Loucy (cell line): ENCODE measurements around the gene ADGRF4.

Experiments used
- CTCF ChIP-seq: fragments of 200-600 bp; sonication (generic); conservative IDR thresholded peaks from 2 replicates; pipeline ENCODE4 v1.5.1; 2014; ENCODE audit warnings: mild to moderate bottlenecking, antibody characterized with exemption, low read length
- EZH2phosphoT487 ChIP-seq: fragments of 200-600 bp; IDR thresholded peaks from 2 replicates; pipeline ENCODE4 v1.6.1; 2018; ENCODE audit warnings: antibody characterized with exemption, mild to moderate bottlenecking, moderate library complexity, borderline replicate concordance

DNA sequence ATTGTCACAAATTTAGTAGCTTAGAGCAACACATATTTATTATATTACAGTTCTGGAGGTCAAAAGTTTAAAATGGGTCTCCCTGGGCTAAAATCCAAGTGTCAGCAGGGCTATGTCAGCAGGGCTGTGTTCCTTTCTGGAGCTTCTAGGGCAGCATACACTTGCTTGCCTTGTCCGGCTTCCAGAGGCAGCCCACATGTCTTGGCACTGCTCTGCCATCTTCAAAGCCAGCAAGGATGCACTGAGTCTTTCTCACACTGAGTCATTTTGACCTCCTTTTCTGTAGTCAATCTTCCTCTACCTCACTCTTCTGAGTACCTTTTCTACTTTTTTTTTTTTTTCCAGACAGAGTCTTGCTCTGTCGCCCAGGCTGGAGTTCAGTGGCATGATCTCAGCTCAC, 39.0 kb downstream of the ADGRF4 start:
- TF ChIP-seq CTCF (no peak), EZH2phosphoT487 (no peak)
